SU-DHL-6 (cell line): Measurements from ENCODE around the gene NDUFA6.
"Not testable (repeated sequence)": the region's sequence is repeated elsewhere in the genome, so short reads cannot be mapped to it uniquely, and the experiment has no call there.

ENCODE experiments used
- CTCF ChIP-seq: fragments of 200-600 bp; sonication (generic); IDR thresholded peaks from one replicate; pipeline ENCODE4 v1.5.1; 2017; ENCODE audit warnings: antibody characterized with exemption, mild to moderate bottlenecking, low read length, moderate library complexity; ENCODE audit not compliant: insufficient read depth, poor library complexity, severe bottlenecking
- EZH2phosphoT487 ChIP-seq: fragments of 200-600 bp; sonication (generic), shearing (Covaris generic); conservative IDR thresholded peaks from 2 replicates; pipeline ENCODE4 v1.6.1; 2018; ENCODE audit warnings: mild to moderate bottlenecking, antibody characterized with exemption, low read length, moderate library complexity, mixed read lengths

- TF ChIP-seq CTCF, EZH2phosphoT487: not testable (repeated sequence)
Observed at GRCh38 chr22:42112793-42113192, 22.2 kb upstream of the NDUFA6 start.
